Muscle of back (tissue), 11 donors: ENCODE measurements around the gene VSX2. TPM values are rescaled to one million over a fixed set of nuclear protein-coding genes. Genes with fewer than 3 reads are reported as not detected.
A peak's percentile ranks its signal among the peaks of the same experiment; 100 is the strongest.

Source experiments
- DNase-seq, 3 donors: peaks; one replicate each; pipeline versions ENCODE4 v3.0.0 to v3.0.0-alpha.2; 2013
- polyA plus RNA-seq, 10 donors: library from polyadenylated mRNA; unstranded; fragments of 120-200 nt; gene quantifications; one replicate each; pipeline ENCODE4 v1.2.1, GENCODE V29; 2013; ENCODE audit not compliant: insufficient read length in 10 of 10

VSX2 gene
- polyA plus RNA-seq, 10 donors, result 0.04 TPM; not detected in 9

GRCh38 chr14:74301594-74302151 lies 62.4 kb downstream of the VSX2 start:
- DNase-seq, result no peak

- peak; percentile 34 to 76 (median 37) for DNase-seq
Observed at GRCh38 chr14:74302152-74302628, 62.9 kb downstream of the VSX2 start.

- DNase-seq, result peak; percentile 92 to 97 (median 93)
Observed at GRCh38 chr14:74302634-74303569, 63.7 kb downstream of the VSX2 start, which contains the start of gene ABCD4. Gene ABCD4, minus strand, starts transcription at chr14:74302934. Its CDS starts 22 bp downstream, at chr14:74302912.

GRCh38 chr14:74308695-74309094 lies 69.4 kb downstream of the VSX2 start:
- DNase-seq, result no peak

- no peak for DNase-seq
Observed at GRCh38 chr14:74309125-74310022, 70.1 kb downstream of the VSX2 start.

- no peak for DNase-seq
Observed at GRCh38 chr14:74312161-74312560, 72.9 kb downstream of the VSX2 start.

Other genes with a start within 250 kb of the VSX2 start
- 10 to 100 TPM; 11.1 to 18.1 (median 14.1) TPM for gene ENTPD5, start 220.2 kb upstream of the VSX2 start, polyA plus RNA-seq
- 10 to 100 TPM in 2 of 10 donors, 1 to 10 TPM in 8; 5.5 to 21.4 (median 8.4) TPM for gene BBOF1, start 220.1 kb upstream of the VSX2 start, polyA plus RNA-seq
- 10 to 100 TPM in 9 of 10 donors, 1 to 10 TPM in 1; 7.0 to 15.6 (median 14.0) TPM for gene ALDH6A1, start 155.0 kb upstream of the VSX2 start, polyA plus RNA-seq
- 10 to 100 TPM in 7 of 10 donors, 1 to 10 TPM in 3; 6.8 to 14.1 (median 10.7) TPM for gene LIN52, start 154.5 kb upstream of the VSX2 start, polyA plus RNA-seq
- 10 to 100 TPM; 37.2 to 81.8 (median 53.8) TPM for gene ABCD4, start 63.5 kb downstream of the VSX2 start, polyA plus RNA-seq
- gene VRTN, start 109.0 kb downstream of the VSX2 start, polyA plus RNA-seq, result under 1 TPM in 3 of 10 donors, not detected in 7; 0.08 to 0.22 (median 0.19) TPM
- under 1 TPM in 3 of 10 donors, not detected in 7; 0.13 to 0.29 (median 0.16) TPM for gene SYNDIG1L, start 186.8 kb downstream of the VSX2 start, polyA plus RNA-seq